ENCODE measurements around the gene MAPKBP1. TPM values are rescaled to one million over a fixed set of nuclear protein-coding genes. Genes with fewer than 3 reads are reported as not detected.

Gene MAPKBP1
- total RNA-seq, 1 experiment from 2014 or later, result 13.7 TPM

DNA sequence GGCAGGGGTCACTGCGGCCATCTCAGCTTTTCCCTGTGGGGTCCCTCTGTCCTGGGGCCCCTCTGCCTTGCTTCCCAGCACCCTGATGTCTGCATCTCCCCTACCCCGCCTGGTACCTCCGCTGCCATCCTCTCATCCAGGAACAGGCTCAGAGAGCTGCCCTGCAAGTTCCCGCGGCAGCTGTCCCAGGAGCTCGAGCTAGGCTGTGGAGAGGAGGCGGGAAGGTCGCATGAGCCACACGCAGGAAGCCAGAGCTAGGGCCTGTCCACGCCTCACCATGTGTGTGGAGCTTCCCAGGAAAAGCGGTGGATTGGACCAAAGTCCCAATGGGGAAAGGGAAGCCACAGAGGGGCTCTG lies 76.9 kb downstream of the MAPKBP1 start:
- no peak for DNase-seq
- Histone ChIP-seq H3K9ac (ENCODE audit: extremely low read depth, insufficient read length, low read length) (no peak overlapping the region), H3K14ac (ENCODE audit: insufficient read depth, low read length) (no peak overlapping the region), H3K79me2 (ENCODE audit: insufficient read depth, low read length) (no peaks in the 10 kb centered on the region), H3K9me3 (ENCODE audit: control insufficient read depth, low read depth, low read length) (no peaks in the 10 kb centered on the region), H3K79me1 (ENCODE audit: insufficient read depth, low read depth, low read length, poor library complexity, severe bottlenecking) (no peaks in the 10 kb centered on the region), H3K4me1 (ENCODE audit: insufficient read depth, low read length) (no peaks in the 10 kb centered on the region), H4K8ac (replicated peaks; ENCODE audit: insufficient read length, low read depth, low read length) (no peak overlapping the region), H4K91ac (ENCODE audit: insufficient read length, low read depth, low read length) (no peak overlapping the region), H3K27me3 (ENCODE audit: insufficient read depth, low read length) (no peaks in the 10 kb centered on the region), H3K4me2 (ENCODE audit: insufficient read depth, insufficient read length, low read length) (no peak overlapping the region), H3K23ac (ENCODE audit: insufficient read length, low read depth, low read length) (no peak overlapping the region), H3K56ac (ENCODE audit: insufficient read length, low read depth, low read length) (no peak overlapping the region), H2BK15ac (ENCODE audit: low read depth, low read length) (no peak overlapping the region), H2AK5ac (ENCODE audit: insufficient read length, low read length) (no peak overlapping the region), H2AFZ (ENCODE audit: low read length) (no peak overlapping the region), H2BK5ac (ENCODE audit: insufficient read length, low read length) (no peak overlapping the region), H3K23me2 (ENCODE audit: insufficient read length, low read depth, low read length, poor library complexity, severe bottlenecking) (peaks cover 3% of the 10 kb centered on the region), H3T11ph (ENCODE audit: low read length) (no peak overlapping the region), H2BK12ac (ENCODE audit: insufficient read length, low read depth, low read length) (no peak overlapping the region), H4K5ac (ENCODE audit: insufficient read length, low read depth, low read length) (no peak overlapping the region), H2BK120ac (ENCODE audit: low read depth, low read length, poor library complexity, severe bottlenecking) (no peak overlapping the region), H3K18ac (ENCODE audit: insufficient read length, low read depth, low read length) (no peak overlapping the region), H3K4ac (ENCODE audit: low read depth, low read length) (no peak overlapping the region), H3K27ac (ENCODE audit: insufficient read length, low read depth, low read length) (no peak overlapping the region), H4K20me1 (ENCODE audit: control insufficient read depth, insufficient read depth, insufficient read length) (no peaks in the 10 kb centered on the region), H2BK20ac (ENCODE audit: low read depth, low read length, poor library complexity, severe bottlenecking) (no peak overlapping the region)
- no peaks in the 10 kb centered on the region for H3K9me3 Mint-ChIP-seq
- TF ChIP-seq CTCF (conservative IDR thresholded peaks at IDR 0.05), result no peak
- peaks cover 8 to 16% of the 10 kb centered on the region in 2 experiments for H3K4me1 Mint-ChIP-seq
- H3K36me3 Mint-ChIP-seq (ENCODE audit: insufficient read depth in 1 of 3, low read depth in 3 of 3), result peaks cover 1 to 22% (median 19%) of the 10 kb centered on the region in 3 experiments; a peak in 6 of 7 replicates
- peak overlapping the region in 2 of 3 experiments; percentile 49 to 74; a peak in 2 of 7 replicates for H3K27ac Mint-ChIP-seq
- peaks cover 3% of the 10 kb centered on the region for H3K27me3 Mint-ChIP-seq (ENCODE audit: low read depth)
- no peak overlapping the region for H3K4me3 Mint-ChIP-seq
- no CpG with 5 or more reads among the region's 11 CpGs for WGBS (ENCODE audit: extremely low coverage, insufficient read length, low lambda C conversion rate)
